Measurements from ENCODE around the gene ANKRD11.
"Not testable (repeated sequence)": the region's sequence is repeated elsewhere in the genome, so short reads cannot be mapped to it uniquely, and the experiment has no call there.

Gene ANKRD11

GRCh38 chr16:89343501-89344457 lies 146.6 kb downstream of the ANKRD11 start:
- no peak for DNase-seq

DNA sequence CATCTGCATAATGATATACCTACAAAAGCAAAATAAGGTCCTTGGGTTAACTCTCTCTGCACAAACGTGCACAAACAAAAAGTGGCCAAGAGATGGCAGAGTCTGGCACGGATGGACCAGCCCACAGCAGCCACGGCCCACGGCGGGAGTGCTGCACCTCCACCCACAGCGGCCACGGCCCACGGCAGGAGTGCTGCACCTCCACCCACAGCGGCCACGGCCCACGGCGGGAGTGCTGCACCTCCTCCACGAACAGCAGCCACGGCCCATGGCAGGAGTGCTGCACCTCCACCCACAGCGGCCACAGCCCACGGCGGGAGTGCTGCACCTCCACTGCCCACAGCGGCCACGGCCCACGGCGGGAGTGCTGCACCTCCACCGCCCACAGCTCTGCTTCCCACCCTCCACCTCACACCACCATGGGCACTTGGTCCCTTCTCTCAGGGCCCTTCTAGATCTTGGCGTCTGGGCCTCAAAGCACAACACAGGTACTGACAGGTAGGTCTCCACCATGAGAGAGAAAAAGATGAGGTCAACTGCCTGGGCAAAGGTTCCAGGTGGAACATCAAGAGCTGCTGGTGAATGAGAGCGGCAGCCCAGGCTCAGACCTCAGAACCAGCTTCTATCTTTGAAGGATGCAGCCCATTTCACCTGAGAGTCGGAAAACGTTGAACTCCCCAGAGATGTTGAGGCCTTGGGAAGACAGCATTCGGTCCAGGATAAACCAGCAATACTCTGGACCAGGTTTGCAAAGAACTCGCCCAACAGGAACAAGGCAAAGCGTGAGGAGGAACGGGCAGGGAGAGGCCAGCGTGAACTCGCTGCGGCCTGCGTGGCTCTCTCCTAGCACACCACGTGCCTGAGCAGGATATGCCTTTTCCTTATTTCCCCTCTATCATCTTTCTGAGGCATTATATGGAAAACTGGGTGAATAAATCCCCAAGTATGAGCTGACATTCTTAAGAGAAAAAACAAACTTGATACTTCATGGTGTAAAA lies 148.4 kb downstream of the ANKRD11 start:
- DNase-seq: no peak

DNA sequence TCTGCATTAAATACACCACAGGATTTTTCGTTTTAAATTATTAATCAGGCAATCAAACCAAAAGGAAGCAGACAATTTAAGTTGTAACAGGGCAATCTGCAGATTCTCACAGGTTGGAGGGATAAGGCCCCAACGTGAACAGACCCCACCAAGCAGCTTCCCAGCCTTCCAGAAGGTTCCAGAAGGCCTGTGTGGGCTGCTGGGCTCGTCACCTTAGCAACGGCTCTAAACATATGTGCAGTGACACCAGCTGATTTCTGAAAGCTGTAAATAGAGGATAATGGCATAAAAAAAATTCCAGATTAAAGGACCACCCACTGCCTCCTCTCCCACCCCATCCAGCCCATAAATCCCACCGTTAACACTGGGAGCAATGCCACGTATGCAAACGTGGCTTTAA lies 149.1 kb downstream of the ANKRD11 start:
- no peak for DNase-seq

- no peak for DNase-seq
These were observed 151.5 kb downstream of the ANKRD11 start for GRCh38 chr16:89338863-89339262.

DNA sequence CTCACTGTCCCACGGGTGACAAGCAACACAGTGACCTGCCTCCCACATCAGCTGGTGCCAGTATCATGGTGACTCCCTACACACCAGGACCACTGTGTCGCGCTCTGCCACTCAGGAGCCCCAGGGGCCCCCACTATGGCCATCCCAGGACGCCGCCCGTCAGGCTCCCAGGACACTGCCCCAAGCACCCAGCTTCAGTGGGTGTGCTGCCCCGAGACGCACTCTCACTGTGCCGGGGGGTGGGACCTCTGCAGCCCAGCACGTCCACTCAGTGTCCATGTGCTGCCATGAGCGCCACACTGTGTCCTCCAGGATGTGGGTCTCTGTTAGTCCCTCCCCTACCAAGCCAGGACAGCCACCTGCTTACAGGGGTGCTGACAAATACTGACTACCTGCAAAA lies 152.4 kb downstream of the ANKRD11 start:
- no peak for DNase-seq

- no peak for DNase-seq
These were observed 154.4 kb downstream of the ANKRD11 start for GRCh38 chr16:89335803-89336485.

GRCh38 chr16:89334988-89335802 lies 155.2 kb downstream of the ANKRD11 start:
- DNase-seq: no peak

DNA sequence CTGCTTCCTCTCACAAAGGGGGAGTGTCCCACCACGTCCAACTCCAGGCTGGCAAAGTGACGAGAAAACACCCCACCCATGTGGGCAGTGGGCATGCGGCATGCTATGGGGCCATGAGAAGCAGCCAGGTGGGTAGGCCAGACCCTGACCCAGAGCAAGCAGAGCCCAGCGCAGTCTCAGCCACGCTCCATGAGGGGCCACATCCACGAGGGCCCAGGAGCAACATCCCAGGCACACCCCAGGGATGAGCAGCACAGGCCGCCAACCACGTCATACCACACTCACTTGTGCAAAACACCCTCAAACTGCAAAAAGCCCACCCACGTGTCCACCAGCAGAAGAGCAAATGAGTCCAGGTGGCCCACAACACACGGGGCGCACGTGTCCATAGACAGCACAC lies 155.9 kb downstream of the ANKRD11 start:
- DNase-seq: no peak

GRCh38 chr16:89334050-89334449 lies 156.3 kb downstream of the ANKRD11 start:
- DNase-seq: no peak

- DNase-seq: not testable (repeated sequence)
These were observed 156.9 kb downstream of the ANKRD11 start for GRCh38 chr16:89333401-89334001.

- no peak for DNase-seq
These were observed 157.5 kb downstream of the ANKRD11 start for GRCh38 chr16:89332902-89333245.

DNA sequence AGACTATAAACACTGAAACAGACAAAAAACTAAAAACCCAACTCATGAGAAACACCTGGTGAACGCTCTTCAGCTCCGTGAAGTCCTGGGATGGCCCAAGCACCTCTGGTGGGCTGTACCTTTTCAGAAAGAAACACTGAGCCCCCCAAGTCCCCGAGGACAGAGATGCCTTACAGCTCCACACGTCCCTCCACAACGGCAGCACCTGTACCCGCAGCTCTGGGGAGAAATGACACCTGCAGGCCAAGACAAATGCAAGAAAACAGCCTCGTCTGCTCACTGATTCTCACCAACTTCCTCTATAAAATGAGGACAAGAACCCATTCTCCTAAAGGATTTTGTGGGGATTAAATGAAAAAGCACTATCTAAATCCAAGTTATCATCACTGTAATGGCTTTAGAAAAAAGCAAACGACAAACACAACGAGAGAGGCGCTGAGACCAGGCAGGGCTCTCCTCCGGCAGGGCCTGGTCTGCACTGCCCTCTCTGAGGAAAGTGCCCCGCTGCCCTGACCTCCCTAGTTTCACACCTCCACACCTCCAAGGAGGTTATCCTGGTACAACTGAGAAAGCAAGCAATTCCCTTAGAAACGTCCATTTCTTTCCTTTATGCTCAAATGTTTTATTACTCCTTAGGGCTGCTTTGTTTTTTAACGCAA lies 158.0 kb downstream of the ANKRD11 start:
- no peak for DNase-seq

GRCh38 chr16:89331371-89332109 lies 158.8 kb downstream of the ANKRD11 start:
- DNase-seq: no peak

- DNase-seq: no peak
These were observed 160.0 kb downstream of the ANKRD11 start for GRCh38 chr16:89330177-89330856.

DNA sequence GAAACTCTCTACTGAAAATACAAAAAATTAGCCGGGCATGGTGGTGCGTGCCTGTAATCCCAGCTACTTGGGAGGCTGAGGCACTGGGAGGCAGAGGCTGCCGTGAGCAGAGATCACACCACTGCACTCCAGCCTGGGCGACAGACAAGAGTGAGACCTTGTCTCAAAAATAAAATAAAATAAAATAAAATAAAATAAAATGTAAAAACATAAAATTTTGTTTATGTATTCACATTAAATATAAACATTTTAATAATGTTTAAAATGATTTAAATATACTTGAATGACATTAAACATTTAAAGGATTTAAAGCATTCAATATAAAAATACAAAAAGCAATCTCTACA lies 160.6 kb downstream of the ANKRD11 start:
- not testable (repeated sequence) for DNase-seq

- not testable (repeated sequence) for DNase-seq
These were observed 161.7 kb downstream of the ANKRD11 start for GRCh38 chr16:89328412-89329400.

DNA sequence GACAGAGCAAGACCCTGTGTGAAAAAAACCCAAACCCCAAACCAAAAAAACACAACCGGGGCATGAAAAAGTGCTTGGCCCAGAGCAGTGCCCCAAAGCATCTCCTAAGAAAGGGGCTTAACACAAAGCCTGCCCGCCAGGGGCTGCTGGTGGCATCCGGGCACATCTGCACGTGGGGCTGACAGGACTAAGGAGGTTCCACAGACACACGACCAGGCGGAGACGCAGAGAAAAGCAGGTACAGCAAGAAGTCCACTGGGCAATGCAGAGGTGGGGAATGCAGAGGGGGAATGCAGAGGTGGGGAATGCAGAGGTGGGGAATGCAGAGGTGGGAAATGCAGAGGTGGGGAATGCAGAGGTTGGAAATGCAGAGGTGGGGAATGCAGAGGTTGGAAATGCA lies 163.6 kb downstream of the ANKRD11 start:
- no peak for DNase-seq

DNA sequence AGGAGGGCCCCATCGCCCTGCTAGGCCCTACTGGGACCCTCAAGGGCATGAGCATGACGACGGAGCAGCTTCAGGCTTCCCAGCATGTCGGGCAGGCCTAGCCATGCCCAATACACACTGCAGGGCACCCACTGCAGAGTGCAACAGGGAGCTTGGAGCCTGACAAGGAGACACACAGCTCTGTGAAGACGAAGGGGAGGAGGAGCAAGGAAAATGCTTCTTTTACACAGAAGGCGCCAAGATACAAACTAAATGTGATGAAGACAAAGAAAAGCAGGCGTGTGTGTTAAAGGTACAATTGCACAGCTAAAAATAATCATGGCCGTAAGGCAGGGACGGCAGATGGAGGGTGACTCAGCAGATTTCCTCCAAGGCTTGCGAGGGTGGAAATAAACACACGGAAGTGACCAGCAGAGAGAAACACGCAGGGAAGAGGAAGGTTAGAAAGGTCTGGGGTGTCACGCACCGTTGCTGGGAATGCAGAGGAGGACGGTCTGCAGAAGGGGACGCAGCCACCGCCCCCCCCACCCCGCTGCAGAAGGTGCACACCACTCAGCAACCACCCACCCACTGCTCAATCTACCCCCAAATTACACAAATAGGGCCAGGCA lies 164.4 kb downstream of the ANKRD11 start:
- DNase-seq: no peak
